Measurements from ENCODE around the gene UBE2J2. TPM values are rescaled to one million over a fixed set of nuclear protein-coding genes. Genes with fewer than 3 reads are reported as not detected.

UBE2J2 gene
- total and polyA plus RNA-seq, 2 of the 4 experiments (the other 2 are of a cell fraction): 20.6 to 67.5 TPM

DNA sequence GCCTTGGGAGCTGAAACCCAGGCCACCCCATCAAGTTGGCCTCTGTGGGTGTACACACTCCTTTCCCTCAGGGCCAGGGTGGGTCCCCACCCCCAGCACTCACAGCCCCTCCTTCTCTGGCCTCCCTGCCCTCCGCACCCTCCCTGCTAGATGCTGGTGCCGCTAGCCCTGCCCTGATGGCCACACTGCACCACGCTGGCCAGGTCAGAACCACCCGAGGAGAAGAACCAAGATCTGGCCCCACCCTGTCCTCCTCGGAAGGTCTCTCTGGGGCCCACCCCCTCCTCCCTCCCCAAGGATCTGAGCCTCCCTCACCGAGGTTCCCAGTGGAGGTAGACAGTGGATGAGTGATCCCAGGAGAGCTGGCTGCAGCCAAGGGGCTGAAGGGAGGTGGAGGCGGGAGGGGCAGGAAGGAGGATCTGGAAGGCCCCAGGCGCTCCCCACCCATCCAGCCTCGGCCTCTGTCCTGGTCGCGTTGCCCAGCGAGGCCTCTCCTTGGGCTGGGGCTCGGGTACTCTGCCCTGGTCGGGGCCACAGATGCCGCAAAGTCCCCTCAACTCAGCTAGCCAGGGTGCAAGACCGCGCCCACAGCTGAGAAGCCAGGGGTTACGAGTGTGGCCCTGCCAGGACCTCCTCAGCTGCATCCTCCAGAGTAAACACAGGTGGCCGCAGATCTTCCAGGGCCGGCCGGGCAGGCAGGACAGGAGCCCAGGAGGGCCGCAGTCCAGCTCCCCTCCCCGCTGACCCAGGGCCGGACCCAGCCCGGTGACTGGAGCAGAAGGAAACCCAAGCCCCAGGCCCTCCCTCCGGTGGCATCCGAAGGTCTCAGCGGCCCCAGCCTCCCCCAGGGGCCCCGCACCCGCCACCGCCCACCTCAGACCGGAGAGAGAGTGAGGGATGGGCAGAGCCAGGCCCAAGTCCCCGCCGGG, 36.4 kb downstream of the UBE2J2 start:
- TF ChIP-seq NFE2L2 (IDR thresholded peaks at IDR 0.05; ENCODE audit: low read depth, low read length) (no peak), FOS (IDR thresholded peaks at IDR 0.05; ENCODE audit: low read depth, low read length) (no peak), SMC3 (IDR thresholded peaks at IDR 0.05; ENCODE audit: low read depth, low read length) (no peak)
- no peak overlapping the region for H3K4me3 ChIP-seq (ENCODE audit: insufficient read depth, low read depth, low read length)
- 52% methylated on average over 22 of the region's 34 CpGs; no CpG with 5 or more reads in 1 of the 2 experiments for WGBS, 2 experiments (ENCODE audit: extremely low coverage in 2 of 2, insufficient read length in 1 of 2)
- H3K4me2 ChIP-seq (ENCODE audit: low read depth, low read length): no peak overlapping the region
- no peak overlapping the region for H2BK20ac ChIP-seq (ENCODE audit: low read depth, low read length)
- H3K9me1 ChIP-seq (ENCODE audit: insufficient read depth, low read length): no peaks in the 10 kb centered on the region
- H3K9me3 ChIP-seq (ENCODE audit: control insufficient read depth, insufficient read depth, low read length): peaks cover 3% of the 10 kb centered on the region
- peak overlapping the region; percentile 60 for H3K4ac ChIP-seq (ENCODE audit: low read depth, low read length)
- H4K5ac ChIP-seq (ENCODE audit: low read depth, low read length): peak overlapping the region; percentile 10; the same call in 1 of the 2 replicates
- H4K20me1 ChIP-seq (ENCODE audit: insufficient read depth, low read length): no peaks in the 10 kb centered on the region
- H2AK5ac ChIP-seq (ENCODE audit: low read depth, low read length): peak overlapping the region; percentile 72; the same call in 1 of the 2 replicates
- H3K4me1 ChIP-seq (ENCODE audit: control insufficient read depth, insufficient read depth, low read length): peaks cover 20% of the 10 kb centered on the region
- peak overlapping the region; percentile 2 for H2BK5ac ChIP-seq (ENCODE audit: low read depth, low read length, poor library complexity, severe bottlenecking)
- no peak overlapping the region for H3K56ac ChIP-seq (ENCODE audit: extremely low read depth, insufficient read depth, low read length)
- no peak overlapping the region for H2BK15ac ChIP-seq (ENCODE audit: low read depth, low read length)
- H3K27ac ChIP-seq (ENCODE audit: insufficient read depth, low read length): no peak overlapping the region
- intact Hi-C loops (cut with micrococcal nuclease) (loop anchor here (1.0 kb wide), 1 partner anchor 26 kb away; no protein-coding TSS in a partner anchor), dilution Hi-C loops (cut with HindIII; ENCODE audit: low sequenced_read_pairs, unreplicated experiment) (no loop called here), in situ Hi-C loops (cut with MboI; ENCODE audit: low sequenced_read_pairs) (no loop called here)
- ChIA-PET CTCF (no interaction called here), POLR2A (ENCODE audit: unreplicated experiment) (no interaction called here)
- peak overlapping the region; percentile 65 for H2AFZ ChIP-seq (replicated peaks; ENCODE audit: low read length, poor library complexity)
- no peaks in the 10 kb centered on the region for H3K27me3 ChIP-seq (ENCODE audit: control insufficient read depth, insufficient read depth, low read length)
- no peak overlapping the region; the same call in 1 of the 2 replicates for H3K23ac ChIP-seq (ENCODE audit: low read depth, low read length)
- ATAC-seq (ENCODE audit: low read depth): peak; percentile 5; the same call in 1 of the 2 replicates
- no peak overlapping the region for H3K9ac ChIP-seq (ENCODE audit: low read depth, low read length)
- DNase-seq: no peak
- peak overlapping the region; percentile 89 for H2AK9ac ChIP-seq (replicated peaks; ENCODE audit: low read depth, low read length, poor library complexity)
- H4K91ac ChIP-seq (ENCODE audit: insufficient read depth, low read depth, low read length): peak overlapping the region; percentile 37; the same call in 1 of the 2 replicates
- BruUV-seq (replicated peaks): no TSS peak
- peak overlapping the region in 1 of 2 experiments; percentile 53; a peak in 3 of 4 replicates for H4K8ac ChIP-seq (ENCODE audit: low read depth in 2 of 2, low read length in 2 of 2)
- peaks cover 7 to 35% of the 10 kb centered on the region in 2 experiments; a peak in 3 of 4 replicates for H3K79me1 ChIP-seq (ENCODE audit: low read depth in 1 of 2, low read length in 2 of 2)
- no peak overlapping the region for H3K18ac ChIP-seq (ENCODE audit: low read depth, low read length)
- H3K14ac ChIP-seq (replicated peaks; ENCODE audit: low read depth, low read length): no peak overlapping the region
- peaks cover 2% of the 10 kb centered on the region for H3K36me3 ChIP-seq (ENCODE audit: control insufficient read depth, insufficient read depth, low read length)
- H2BK120ac ChIP-seq (ENCODE audit: low read depth, low read length): 0 out of 2 replicates have a peak overlapping the region, but pooled peaks have one; percentile 23

All from IMR-90 (cell line).